Endothelial cell of umbilical vein (primary cell): ENCODE data around the gene OCIAD1. TPM values are rescaled to one million over a fixed set of nuclear protein-coding genes. Genes with fewer than 3 reads are reported as not detected.

Experiments used
- BruUV-seq: library from RNA; stranded (reverse); fragments of 400-500 nt; replicated peaks from 2 replicates; lab custom pipeline; 2021; lab: Mats Ljungman, UMichigan
- CTCF ChIA-PET: fragments of 300-600, 350-600 bp; sonication (Branson Sonifier 250); formaldehyde crosslinking; loops from one replicate; lab custom pipeline; 2021; ENCODE audit warnings: antibody characterized with exemption, inconsistent platforms; lab: Charles Lee
- POLR2A ChIA-PET: fragments of 300-600, 350-600 bp; sonication (Branson Sonifier 250); formaldehyde crosslinking; loops from one replicate; lab custom pipeline; 2021; ENCODE audit warnings: antibody characterized with exemption, inconsistent platforms; lab: Charles Lee
- DNase-seq: peaks from one replicate; pipeline ENCODE4 v3.0.0-alpha.2; 2011; ENCODE audit warnings: low read depth, low spot score
- FAIRE-seq: peaks from 2 replicates; lab custom pipeline; 2011; peaks lifted over from hg19 to GRCh38; lab: Jason Lieb, UNC
- H2AFZ ChIP-seq: 2 replicates; pipeline ENCODE4 v1.6.0; 2012; ENCODE audit warnings: low read depth, low read length, control low read depth, inconsistent platforms
- H3K27ac ChIP-seq: 2 replicates; pipeline ENCODE4 v1.5.1; 2011; ENCODE audit warnings: low read depth, mild to moderate bottlenecking, control low read depth, low read length, moderate library complexity; ENCODE audit not compliant: insufficient read depth
- H3K27me3 ChIP-seq, 2 experiments: 2 replicates each; pipeline versions ENCODE4 v1.6.0 to v1.6.1; 2011; ENCODE audit warnings: low read length in 2 of 2, mixed read lengths in 1 of 2; ENCODE audit not compliant: control insufficient read depth in 2 of 2, insufficient read depth in 2 of 2
- H3K36me3 ChIP-seq, 2 experiments: 2 replicates in 1 of 2; 3 replicates in 1 of 2; pipeline ENCODE4 v1.5.1; 2011; ENCODE audit warnings: low read length in 2 of 2, mild to moderate bottlenecking in 1 of 2, moderate library complexity in 1 of 2; ENCODE audit not compliant: control insufficient read depth in 2 of 2, insufficient read depth in 2 of 2; ENCODE audit errors: extremely low read depth in 1 of 2
- H3K4me1 ChIP-seq: 3 replicates; pipeline ENCODE4 v1.5.1; 2011; ENCODE audit warnings: mild to moderate bottlenecking, low read length; ENCODE audit not compliant: control insufficient read depth, insufficient read depth; ENCODE audit errors: extremely low read depth
- H3K4me2 ChIP-seq: 2 replicates; pipeline ENCODE4 v1.6.1; 2011; ENCODE audit warnings: low read length, control low read depth, mixed read lengths; ENCODE audit not compliant: insufficient read depth
- H3K4me3 ChIP-seq, 3 experiments: fragments of 200-600 bp in 1 of 3; sonication (generic), shearing (Covaris generic) in 1 of 3; replicated peaks in 1 of 3; 2 replicates each; pipeline ENCODE4 v1.5.1; 2011 to 2016; ENCODE audit warnings: control low read depth in 3 of 3, low read length in 3 of 3, mild to moderate bottlenecking in 2 of 3, inconsistent platforms in 1 of 3, low read depth in 1 of 3, moderate library complexity in 1 of 3; ENCODE audit not compliant: insufficient read depth in 1 of 3
- H3K79me2 ChIP-seq: 2 replicates; pipeline ENCODE4 v1.6.0; 2012; ENCODE audit warnings: low read length, inconsistent platforms; ENCODE audit not compliant: control insufficient read depth, insufficient read depth
- H3K9ac ChIP-seq: replicated peaks from 2 replicates; pipeline ENCODE3; 2011; ENCODE audit warnings: low read length, control low read depth; ENCODE audit not compliant: insufficient read depth; ENCODE audit errors: extremely low read depth
- H3K9me1 ChIP-seq: replicated peaks from 3 replicates; pipeline ENCODE4 v1.6.0; 2011; ENCODE audit warnings: mild to moderate bottlenecking, low read length; ENCODE audit not compliant: control insufficient read depth, insufficient read depth; ENCODE audit errors: extremely low read depth
- H3K9me3 ChIP-seq: replicated peaks from 2 replicates; pipeline ENCODE4 v1.5.1; 2012; ENCODE audit warnings: low read length, inconsistent platforms; ENCODE audit not compliant: control insufficient read depth, insufficient read depth
- H4K20me1 ChIP-seq: replicated peaks from 2 replicates; pipeline ENCODE3; 2011; ENCODE audit warnings: mild to moderate bottlenecking, low read length; ENCODE audit not compliant: control insufficient read depth, insufficient read depth; ENCODE audit errors: extremely low read depth
- CTCF ChIP-seq, 2 donors: IDR thresholded peaks; 1 replicate in 1 of 2; 2 replicates in 1 of 2; pipeline ENCODE4 v1.5.1; 2011; ENCODE audit warnings: low read length in 2 of 2, mild to moderate bottlenecking in 2 of 2, moderate library complexity in 2 of 2, control low read depth in 1 of 2, inconsistent platforms in 1 of 2, low read depth in 1 of 2; ENCODE audit not compliant: insufficient read depth in 1 of 2; ENCODE audit errors: extremely low read depth in 1 of 2
- EZH2 ChIP-seq: IDR thresholded peaks from 2 replicates; pipeline ENCODE4 v1.6.1; 2012; ENCODE audit warnings: borderline replicate concordance, low read depth, mild to moderate bottlenecking, moderate library complexity, low read length, inconsistent platforms; ENCODE audit not compliant: severe bottlenecking
- FOS ChIP-seq: IDR thresholded peaks from 2 replicates; pipeline ENCODE4 v1.6.1; 2011; ENCODE audit warnings: mild to moderate bottlenecking, low read length, moderate library complexity, borderline replicate concordance; ENCODE audit not compliant: insufficient read depth
- GATA2 ChIP-seq: IDR thresholded peaks from 2 replicates; pipeline ENCODE4 v1.7.0; 2011; ENCODE audit warnings: low read depth, mild to moderate bottlenecking, moderate library complexity, mixed read lengths, low read length; ENCODE audit not compliant: insufficient read length, insufficient read depth
- JUN ChIP-seq: IDR thresholded peaks from 2 replicates; pipeline ENCODE4 v1.6.1; 2011; ENCODE audit warnings: borderline replicate concordance, low read depth; ENCODE audit not compliant: insufficient read length, insufficient read depth
- MAX ChIP-seq: IDR thresholded peaks from 2 replicates; pipeline ENCODE4 v1.6.1; 2011; ENCODE audit not compliant: insufficient read depth, insufficient read length
- MYC ChIP-seq: IDR thresholded peaks from one replicate; pipeline ENCODE4 v1.6.1; 2011; ENCODE audit warnings: mild to moderate bottlenecking, low read depth, low read length
- POLR2A ChIP-seq: IDR thresholded peaks from 2 replicates; pipeline ENCODE4 v1.6.1; 2012; ENCODE audit warnings: low read depth, mild to moderate bottlenecking, control low read depth, low read length
- POLR2AphosphoS5 ChIP-seq: IDR thresholded peaks from 2 replicates; pipeline ENCODE4 v1.6.1; 2012; ENCODE audit warnings: low read depth, mild to moderate bottlenecking, control low read depth, low read length, moderate library complexity; ENCODE audit not compliant: insufficient read depth
- dilution Hi-C: fragments of 300-500 bp; cut with MboI; formaldehyde crosslinking; loops from one replicate; pipeline ENCODE4 v1.15.0; 2019; ENCODE audit warnings: low sequenced_read_pairs; ENCODE audit not compliant: extremely low pct_ligation_motif_present
- intact Hi-C: fragments of 100-400 bp; cut with micrococcal nuclease; formaldehyde crosslinking; loops from one replicate; pipeline ENCODE4 v1.10.0; 2022
- polyA plus RNA-seq, 4 experiments: library from polyadenylated mRNA; depleted of rRNA in 3 of 4; stranded (reverse) in 3 of 4; unstranded in 1 of 4; fragments of >200 nt; gene quantifications; 2 replicates each; pipeline versions ENCODE4 v1.2.1 to v1.2.3, GENCODE V29; 2011 to 2012; ENCODE audit warnings: missing spikeins in 1 of 4
- total RNA-seq: library from RNA; stranded (reverse); gene quantifications from 2 replicates; pipeline ENCODE4 v1.2.3, GENCODE V29; 2021

OCIAD1 gene
- total and polyA plus RNA-seq, 2 donors (not counting 3 experiments of a cell fraction or from before 2014, with no cell fraction given) = 81.7 to 101 TPM

GRCh38 chr4:48812866-48813265, 18.0 kb upstream of the OCIAD1 start:
- no peaks in the 10 kb centered on the region for H4K20me1 ChIP-seq
- dilution Hi-C loops (no loop called here), intact Hi-C loops (no loop called here)
- no peak for FAIRE-seq
- H3K36me3 ChIP-seq = no peaks in the 10 kb centered on the region
- no peak overlapping the region for H3K4me2 ChIP-seq
- TF ChIP-seq JUN (no peak), GATA2 (no peak), MYC (no peak), POLR2AphosphoS5 (no peak), MAX (no peak), EZH2 (no peak), CTCF (IDR thresholded peaks at IDR 0.05; ENCODE audit: extremely low read depth in 1 of 2, insufficient read depth in 1 of 2, low read depth in 1 of 2, low read length in 2 of 2) (no peak), POLR2A (no peak), FOS (no peak)
- no peak overlapping the region for H3K9ac ChIP-seq
- no peak for DNase-seq
- H3K4me3 ChIP-seq = no peak overlapping the region
- no peak overlapping the region for H3K27ac ChIP-seq
- no peak overlapping the region for H2AFZ ChIP-seq
- POLR2A ChIA-PET = no interaction called here
- H3K79me2 ChIP-seq = no peaks in the 10 kb centered on the region
- no TSS peak for BruUV-seq
- H3K9me3 ChIP-seq = no peaks in the 10 kb centered on the region
- no peaks in the 10 kb centered on the region for H3K4me1 ChIP-seq
- no peaks in the 10 kb centered on the region for H3K9me1 ChIP-seq
- CTCF ChIA-PET = no interaction called here
- peaks cover 0 to 2% of the 10 kb centered on the region in 2 experiments for H3K27me3 ChIP-seq
